ENCODE measurements around the gene GABRA5. TPM values are rescaled to one million over a fixed set of nuclear protein-coding genes. Genes with fewer than 3 reads are reported as not detected.

GABRA5 gene
- total and polyA plus RNA-seq, 2 of the 4 experiments (the other 2 are of a cell fraction): 4.0 to 7.3 TPM

DNA sequence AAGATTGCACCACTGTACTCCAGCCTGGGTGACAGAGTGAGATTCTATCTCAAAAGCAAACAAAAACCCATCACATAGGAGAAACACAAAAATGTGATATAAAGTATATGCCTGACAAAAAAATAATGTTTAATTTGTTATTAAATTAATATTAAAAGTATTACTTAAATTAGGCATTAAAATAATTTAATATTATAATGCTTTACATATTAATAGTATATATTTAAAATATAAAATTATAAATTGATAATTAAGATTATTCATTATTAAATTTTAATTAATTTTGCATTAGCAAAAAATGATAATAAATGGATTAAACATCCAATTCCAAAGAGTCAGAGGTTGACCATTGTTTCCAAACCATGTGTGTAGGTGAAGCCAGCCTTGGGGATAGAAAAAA is 22.0 kb upstream of the GABRA5 start:
- dilution Hi-C loops (cut with HindIII; ENCODE audit: low sequenced_read_pairs, unreplicated experiment) (no loop called here), in situ Hi-C loops (cut with MboI; ENCODE audit: low sequenced_read_pairs) (no loop called here), intact Hi-C loops (cut with micrococcal nuclease) (no loop called here)
- Histone ChIP-seq H3K18ac (ENCODE audit: low read depth, low read length) (no peak overlapping the region), H3K79me1 (ENCODE audit: low read depth in 1 of 2, low read length in 2 of 2) (no peaks in the 10 kb centered on the region), H4K5ac (ENCODE audit: low read depth, low read length) (no peak overlapping the region), H3K4me2 (ENCODE audit: low read depth, low read length) (no peak overlapping the region), H4K91ac (ENCODE audit: insufficient read depth, low read depth, low read length) (no peak overlapping the region), H3K9me3 (ENCODE audit: control insufficient read depth, insufficient read depth, low read length) (peaks cover 8% of the 10 kb centered on the region), H2AK9ac (replicated peaks; ENCODE audit: low read depth, low read length, poor library complexity) (no peak overlapping the region), H2BK20ac (ENCODE audit: low read depth, low read length) (no peak overlapping the region), H2AFZ (replicated peaks; ENCODE audit: low read length, poor library complexity) (no peak overlapping the region), H4K20me1 (ENCODE audit: insufficient read depth, low read length) (no peaks in the 10 kb centered on the region), H2AK5ac (ENCODE audit: low read depth, low read length) (no peak overlapping the region), H3K9me1 (ENCODE audit: insufficient read depth, low read length) (no peaks in the 10 kb centered on the region), H3K23ac (ENCODE audit: low read depth, low read length) (no peak overlapping the region), H3K27me3 (ENCODE audit: control insufficient read depth, insufficient read depth, low read length) (no peaks in the 10 kb centered on the region), H3K56ac (ENCODE audit: extremely low read depth, insufficient read depth, low read length) (no peak overlapping the region), H3K9ac (ENCODE audit: low read depth, low read length) (no peak overlapping the region), H3K27ac (ENCODE audit: insufficient read depth, low read length) (no peak overlapping the region), H3K36me3 (ENCODE audit: control insufficient read depth, insufficient read depth, low read length) (no peaks in the 10 kb centered on the region), H3K4me3 (ENCODE audit: insufficient read depth, low read depth, low read length) (no peak overlapping the region), H4K8ac (ENCODE audit: low read depth in 2 of 2, low read length in 2 of 2) (no peak overlapping the region), H2BK120ac (ENCODE audit: low read depth, low read length) (no peak overlapping the region), H3K4ac (ENCODE audit: low read depth, low read length) (no peak overlapping the region), H3K14ac (replicated peaks; ENCODE audit: low read depth, low read length) (no peak overlapping the region), H2BK5ac (ENCODE audit: low read depth, low read length, poor library complexity, severe bottlenecking) (no peak overlapping the region), H2BK15ac (ENCODE audit: low read depth, low read length) (no peak overlapping the region), H3K4me1 (ENCODE audit: control insufficient read depth, insufficient read depth, low read length) (no peaks in the 10 kb centered on the region)
- CTCF ChIA-PET: no interaction called here
- BruUV-seq (replicated peaks): no TSS peak
- TF ChIP-seq POLR2A (IDR thresholded peaks at IDR 0.05; ENCODE audit: low read depth, low read length): no peak
- no peak for TF ChIP-seq NFE2L2 (IDR thresholded peaks at IDR 0.05; ENCODE audit: low read depth, low read length)
- no peak for TF ChIP-seq SMC3 (IDR thresholded peaks at IDR 0.05; ENCODE audit: low read depth, low read length)
- TF ChIP-seq CEBPB (IDR thresholded peaks at IDR 0.05; ENCODE audit: low read depth, low read length): no peak
- no peak for TF ChIP-seq MAFK (IDR thresholded peaks at IDR 0.05; ENCODE audit: low read depth, low read length)
- ATAC-seq (ENCODE audit: low read depth) (no peak), DNase-seq (no peak)
- POLR2A ChIA-PET (ENCODE audit: unreplicated experiment): no interaction called here

Data from IMR-90 (cell line).